Tibial nerve (tissue), 4 donors: ENCODE measurements around the gene CIPC. TPM values are rescaled to one million over a fixed set of nuclear protein-coding genes. Genes with fewer than 3 reads are reported as not detected.

Source experiments
- DNase-seq, 2 donors: peaks; one replicate each; pipeline ENCODE4 v3.0.0-alpha.2; 2019; ENCODE audit warnings: low spot score in 2 of 2
- H3K27ac ChIP-seq, 4 donors: fragments of 200-600 bp; sonication (generic) in 3 of 4; one replicate each; pipeline ENCODE4 v1.5.1; 2017 to 2019; ENCODE audit warnings: mild to moderate bottlenecking in 1 of 4
- H3K27me3 ChIP-seq, 2 donors: fragments of 200-600 bp; sonication (generic) in 1 of 2; one replicate each; pipeline versions ENCODE4 v1.5.1 to v1.6.0; 2017 to 2019
- H3K36me3 ChIP-seq, 3 donors: fragments of 200-600 bp; sonication (generic); one replicate each; pipeline ENCODE4 v1.5.1; 2018 to 2019
- H3K4me1 ChIP-seq, 4 donors: fragments of 200-600 bp; sonication (generic) in 3 of 4; one replicate each; pipeline ENCODE4 v1.5.1; 2017 to 2019
- H3K4me3 ChIP-seq, 4 donors: fragments of 200-600 bp; sonication (generic) in 3 of 4; one replicate each; pipeline ENCODE4 v1.5.1; 2017 to 2019; ENCODE audit warnings: mild to moderate bottlenecking in 1 of 4, moderate library complexity in 1 of 4
- H3K9me3 ChIP-seq, 4 donors: fragments of 200-600 bp; sonication (generic) in 3 of 4; one replicate each; pipeline ENCODE4 v1.5.1; 2017 to 2019
- CTCF ChIP-seq, 5 experiments: fragments of 200-600 bp in 3 of 5; fragments of 450-650 bp in 2 of 5; sonication (generic) in 3 of 5; IDR thresholded peaks; one replicate each; pipeline ENCODE4 v1.5.1; 2016 to 2019; ENCODE audit warnings: antibody characterized with exemption in 5 of 5, mild to moderate bottlenecking in 3 of 5, moderate library complexity in 2 of 5
- EP300 ChIP-seq, 2 donors: sonication (generic); formaldehyde crosslinking; IDR thresholded peaks; one replicate each; pipeline ENCODE4 v1.6.1; 2017; ENCODE audit warnings: antibody characterized with exemption in 2 of 2, mild to moderate bottlenecking in 1 of 2
- POLR2A ChIP-seq, 2 donors: fragments of 450-650 bp; IDR thresholded peaks; one replicate each; pipeline ENCODE4 v1.6.1; 2017; ENCODE audit warnings: antibody characterized with exemption in 2 of 2, mild to moderate bottlenecking in 2 of 2, moderate library complexity in 2 of 2
- WGBS, 2 donors: methylation state at CpG; one replicate each; pipeline ENCODE4 v1.1.5; 2018; 5-methylcytosine and 5-hydroxymethylcytosine counted together
- total RNA-seq, 4 donors: library from RNA; depleted of rRNA; stranded (reverse); fragments of >200 nt; gene quantifications; one replicate each; pipeline ENCODE4 v1.1.0, GENCODE V29; 2016

Gene CIPC
- total RNA-seq, 4 donors from 2014 or later: 38.1 to 76.7 (median 41.5) TPM

GRCh38 chr14:77055306-77055705 lies 42.8 kb upstream of the CIPC start:
- H3K4me3 ChIP-seq: no peak overlapping the region
- H3K27ac ChIP-seq: no peak overlapping the region
- 62 to 87% methylated on average over 5 of the region's 5 CpGs for whole genome bisulfite sequencing, 2 donors
- no peak for DNase-seq
- H3K27me3 ChIP-seq: no peaks in the 10 kb centered on the region
- no peaks in the 10 kb centered on the region for H3K36me3 ChIP-seq
- H3K4me1 ChIP-seq: peaks cover 0 to 30% (median 10%) of the 10 kb centered on the region in 4 donors
- TF ChIP-seq EP300 (IDR thresholded peaks at IDR 0.05) (no peak), POLR2A (IDR thresholded peaks at IDR 0.05) (no peak), CTCF (IDR thresholded peaks at IDR 0.05) (no peak)
- H3K9me3 ChIP-seq: peaks cover 0 to 14% (median 0%) of the 10 kb centered on the region in 4 donors

- no peaks in the 10 kb centered on the region for H3K36me3 ChIP-seq
- peaks cover 0 to 23% (median 5%) of the 10 kb centered on the region in 4 donors for H3K4me1 ChIP-seq
- peaks cover 0 to 14% (median 0%) of the 10 kb centered on the region in 4 donors for H3K9me3 ChIP-seq
- H3K4me3 ChIP-seq: no peak overlapping the region
- no peak for DNase-seq
- no peak for TF ChIP-seq EP300 (IDR thresholded peaks at IDR 0.05)
- TF ChIP-seq CTCF (IDR thresholded peaks at IDR 0.05): no peak
- no peak for TF ChIP-seq POLR2A (IDR thresholded peaks at IDR 0.05)
- no peak overlapping the region for H3K27ac ChIP-seq
- no peaks in the 10 kb centered on the region for H3K27me3 ChIP-seq
- WGBS, 2 donors: 76 to 83% methylated on average over 3 of the region's 3 CpGs
Measured at GRCh38 chr14:77055981-77056380, 42.1 kb upstream of the CIPC start.

- 85 to 90% methylated on average over 9 of the region's 9 CpGs for WGBS, 2 donors
- no peak for TF ChIP-seq CTCF (IDR thresholded peaks at IDR 0.05)
- no peak for TF ChIP-seq POLR2A (IDR thresholded peaks at IDR 0.05)
- no peak for TF ChIP-seq EP300 (IDR thresholded peaks at IDR 0.05)
- Histone ChIP-seq H3K4me3 (no peak overlapping the region), H3K9me3 (peaks cover 0 to 14% (median 0%) of the 10 kb centered on the region in 4 donors), H3K27ac (no peak overlapping the region), H3K36me3 (no peaks in the 10 kb centered on the region), H3K27me3 (no peaks in the 10 kb centered on the region), H3K4me1 (peaks cover 0 to 2% (median 0%) of the 10 kb centered on the region in 4 donors)
- no peak for DNase-seq
Measured at GRCh38 chr14:77058117-77058516, 39.9 kb upstream of the CIPC start.

DNA sequence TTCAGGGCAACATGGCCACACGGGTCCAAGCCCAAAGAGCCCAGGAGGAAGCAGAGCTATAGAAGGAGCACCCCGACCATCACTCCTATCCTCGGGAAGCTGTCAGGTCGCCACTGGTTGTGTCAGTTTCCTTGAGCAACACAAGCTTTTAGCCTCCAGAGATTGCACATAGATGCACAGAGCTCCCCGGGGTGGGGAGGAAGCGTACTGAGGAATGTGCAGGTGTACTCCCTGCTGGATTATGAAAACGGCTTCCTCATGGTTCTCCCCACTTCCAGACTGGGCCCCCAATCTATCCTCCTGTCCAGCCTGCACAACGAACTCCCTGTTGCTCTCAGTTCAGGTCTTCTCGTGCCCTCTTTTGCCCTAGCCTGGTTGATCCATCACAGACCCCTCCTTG lies 39.3 kb upstream of the CIPC start:
- Histone ChIP-seq H3K27me3 (no peaks in the 10 kb centered on the region), H3K27ac (no peak overlapping the region), H3K4me3 (no peak overlapping the region), H3K4me1 (peaks cover 0 to 3% (median 0%) of the 10 kb centered on the region in 4 donors), H3K36me3 (no peaks in the 10 kb centered on the region), H3K9me3 (peaks cover 0 to 14% (median 0%) of the 10 kb centered on the region in 4 donors)
- 76 to 79% methylated on average over 9 of the region's 9 CpGs for WGBS, 2 donors
- no peak for DNase-seq
- no peak for TF ChIP-seq POLR2A (IDR thresholded peaks at IDR 0.05)
- TF ChIP-seq CTCF (IDR thresholded peaks at IDR 0.05): no peak
- no peak for TF ChIP-seq EP300 (IDR thresholded peaks at IDR 0.05)

DNA sequence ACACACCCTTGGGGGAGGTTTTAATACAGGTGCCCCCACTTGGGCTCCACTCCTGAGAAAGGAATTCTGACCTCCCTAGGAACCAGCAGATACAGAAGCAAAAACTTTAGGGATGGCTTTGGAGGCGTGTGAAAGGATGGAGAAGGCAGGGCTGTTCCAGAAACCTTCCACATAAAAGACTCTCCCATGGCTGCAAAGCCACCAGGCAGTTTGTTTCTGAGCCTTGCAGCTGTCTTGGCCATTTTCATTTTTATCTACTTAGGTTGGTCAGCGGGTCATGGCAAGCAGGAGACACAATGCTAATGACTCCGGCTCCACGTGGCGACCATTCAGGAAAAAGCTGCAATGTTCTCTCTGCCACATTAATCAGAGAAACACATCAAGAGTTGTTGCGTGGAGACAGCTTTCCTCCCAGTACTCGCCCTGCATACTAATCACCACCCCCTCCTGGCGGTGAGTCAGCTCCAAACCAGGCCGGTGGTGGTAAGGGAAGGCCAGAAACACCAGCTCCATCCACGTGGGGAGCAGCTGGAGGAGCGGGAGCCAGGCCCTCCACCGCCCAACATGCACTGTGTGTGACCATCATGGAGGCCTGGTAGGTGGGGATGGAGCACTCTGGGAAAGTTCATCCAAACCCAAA lies 38.7 kb upstream of the CIPC start:
- TF ChIP-seq CTCF (IDR thresholded peaks at IDR 0.05) (peak in 1 of 5 experiments; percentile 34), POLR2A (IDR thresholded peaks at IDR 0.05) (no peak), EP300 (IDR thresholded peaks at IDR 0.05) (no peak)
- Histone ChIP-seq H3K27me3 (no peaks in the 10 kb centered on the region), H3K4me3 (no peak overlapping the region), H3K9me3 (peaks cover 0 to 14% (median 0%) of the 10 kb centered on the region in 4 donors), H3K27ac (no peak overlapping the region), H3K36me3 (no peaks in the 10 kb centered on the region), H3K4me1 (peaks cover 0 to 8% (median 0%) of the 10 kb centered on the region in 4 donors)
- 44 to 52% methylated on average over 12 of the region's 12 CpGs for WGBS, 2 donors
- DNase-seq: no peak
